ENCODE data around the gene CNTNAP3B. TPM values are rescaled to one million over a fixed set of nuclear protein-coding genes. Genes with fewer than 3 reads are reported as not detected.
"Not testable (repeated sequence)": the region's sequence is repeated elsewhere in the genome, so short reads cannot be mapped to it uniquely, and the experiment has no call there.

CNTNAP3B gene
- total RNA-seq, 1 donor from 2014 or later: 22.8 TPM

DNA sequence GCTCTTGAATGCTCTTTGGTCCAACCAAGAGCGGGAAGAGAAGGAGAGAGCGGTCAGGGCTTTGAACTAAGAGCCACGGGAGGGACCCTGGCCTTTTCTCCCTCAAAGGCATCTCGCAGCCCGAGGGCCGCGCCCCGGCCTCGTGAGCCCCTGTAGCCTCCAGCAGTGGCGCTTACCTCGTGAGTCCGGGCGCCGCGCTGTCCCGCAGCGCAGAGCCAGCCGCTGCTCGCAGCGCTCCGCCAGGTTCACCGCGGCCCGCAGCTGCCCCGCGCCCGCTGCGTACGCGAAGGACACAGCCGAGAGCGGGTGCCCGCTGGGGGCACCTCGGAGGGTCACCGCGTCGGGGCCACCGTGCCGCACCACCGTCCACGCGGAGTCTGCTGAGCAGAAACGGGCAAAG, 176.2 kb downstream of the CNTNAP3B start:
- H3K27ac ChIP-seq; H3K36me3 Mint-ChIP-seq; H3K79me2 ChIP-seq (ENCODE audit: low read depth); DNase-seq (ENCODE audit: low spot score); H3K4me2 ChIP-seq; H2AFZ ChIP-seq (replicated peaks); H3K9me3 Mint-ChIP-seq; H3K27me3 Mint-ChIP-seq (ENCODE audit: insufficient read depth, low read depth); H3K4me1 ChIP-seq; H3K4me1 Mint-ChIP-seq; H3K9me3 ChIP-seq (ENCODE audit: low read depth); H3K4me3 ChIP-seq; H4K20me1 ChIP-seq (ENCODE audit: low read depth); H3K4me3 Mint-ChIP-seq; H3K36me3 ChIP-seq; H3K27ac Mint-ChIP-seq; H3F3A ChIP-seq (ENCODE audit: low read depth); H3K27me3 ChIP-seq; H3K9ac ChIP-seq: not testable (repeated sequence)

- H3K9ac ChIP-seq; H2AFZ ChIP-seq (replicated peaks); H3K27ac Mint-ChIP-seq; H3K4me3 ChIP-seq; H3K27ac ChIP-seq; H3K27me3 ChIP-seq; H3K36me3 ChIP-seq; H3K9me3 ChIP-seq (ENCODE audit: low read depth); H4K20me1 ChIP-seq (ENCODE audit: low read depth); DNase-seq (ENCODE audit: low spot score); H3K4me3 Mint-ChIP-seq; H3K4me1 Mint-ChIP-seq; H3K4me2 ChIP-seq; H3K27me3 Mint-ChIP-seq (ENCODE audit: insufficient read depth, low read depth); H3K79me2 ChIP-seq (ENCODE audit: low read depth); H3K4me1 ChIP-seq; H3F3A ChIP-seq (ENCODE audit: low read depth): not testable (repeated sequence)
- Mint-ChIP-seq H3K9me3 (peaks cover 12% of the 10 kb centered on the region), H3K36me3 (peaks cover 14% of the 10 kb centered on the region)
- TF ChIP-seq CTCF (IDR thresholded peaks at IDR 0.05): peak; percentile 8
Measured at GRCh38 chr9:41941738-41942137, 187.5 kb downstream of the CNTNAP3B start.

GRCh38 chr9:41938143-41938542, 191.1 kb downstream of the CNTNAP3B start:
- not testable (repeated sequence) for H3K27me3 ChIP-seq; H3K9me3 Mint-ChIP-seq; H3K4me1 Mint-ChIP-seq; H4K20me1 ChIP-seq (ENCODE audit: low read depth); H3K4me2 ChIP-seq; H3F3A ChIP-seq (ENCODE audit: low read depth); H3K4me3 Mint-ChIP-seq; H3K36me3 ChIP-seq; H3K27ac ChIP-seq; H2AFZ ChIP-seq (replicated peaks); H3K9me3 ChIP-seq (ENCODE audit: low read depth); H3K27me3 Mint-ChIP-seq (ENCODE audit: insufficient read depth, low read depth); H3K4me3 ChIP-seq; H3K9ac ChIP-seq; H3K27ac Mint-ChIP-seq; H3K4me1 ChIP-seq; H3K79me2 ChIP-seq (ENCODE audit: low read depth); DNase-seq (ENCODE audit: low spot score); H3K36me3 Mint-ChIP-seq

DNA sequence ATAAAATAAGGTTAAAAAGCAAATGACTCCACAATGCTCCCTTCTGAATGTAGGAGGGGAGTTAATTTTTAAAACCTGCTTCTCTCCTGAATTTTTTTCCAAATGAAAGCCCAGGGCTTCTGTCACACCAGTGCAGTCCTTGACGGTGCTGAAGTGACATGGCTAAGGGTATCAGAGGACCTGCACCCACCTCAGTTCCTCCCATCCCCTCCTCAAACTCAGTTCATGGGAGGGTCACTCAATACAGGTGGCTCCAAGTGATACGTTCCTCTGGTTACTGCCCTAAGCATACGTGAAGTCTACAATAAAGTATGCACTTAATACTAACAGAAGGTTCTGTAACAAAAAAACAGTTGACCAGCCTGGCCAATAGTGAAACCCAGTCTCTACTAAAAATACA, 193.5 kb downstream of the CNTNAP3B start:
- not testable (repeated sequence) for H3F3A ChIP-seq (ENCODE audit: low read depth); H4K20me1 ChIP-seq (ENCODE audit: low read depth); H3K27me3 ChIP-seq; H2AFZ ChIP-seq (replicated peaks); H3K9me3 Mint-ChIP-seq; H3K9me3 ChIP-seq (ENCODE audit: low read depth); H3K27ac ChIP-seq; H3K79me2 ChIP-seq (ENCODE audit: low read depth); H3K27me3 Mint-ChIP-seq (ENCODE audit: insufficient read depth, low read depth); H3K27ac Mint-ChIP-seq; H3K4me3 ChIP-seq; H3K4me1 Mint-ChIP-seq; H3K36me3 Mint-ChIP-seq; DNase-seq (ENCODE audit: low spot score); H3K36me3 ChIP-seq; H3K9ac ChIP-seq; H3K4me2 ChIP-seq; H3K4me1 ChIP-seq; H3K4me3 Mint-ChIP-seq

DNA sequence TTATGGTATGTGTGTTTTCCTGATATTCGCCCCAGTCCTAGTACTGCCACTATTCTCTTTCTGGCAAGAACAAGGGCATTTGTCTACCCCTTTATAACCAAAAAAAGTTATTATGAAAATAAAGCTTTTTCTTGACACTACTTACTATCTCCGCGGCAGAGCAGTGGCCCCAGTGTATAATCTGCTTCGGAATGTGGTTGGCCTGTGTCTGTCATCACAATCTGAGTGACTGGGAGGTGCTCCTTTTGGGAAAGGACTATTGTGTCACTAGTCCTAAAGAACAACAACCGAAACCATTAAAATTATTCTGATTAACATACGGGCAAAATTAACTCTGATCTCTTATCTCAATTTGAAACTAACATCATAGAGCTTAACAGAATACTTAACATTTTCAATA, 200.1 kb downstream of the CNTNAP3B start:
- H3K27ac ChIP-seq; H2AFZ ChIP-seq (replicated peaks); H3K4me3 Mint-ChIP-seq; H3K4me1 ChIP-seq; H3K27me3 Mint-ChIP-seq (ENCODE audit: insufficient read depth, low read depth); H3K4me3 ChIP-seq; H3K27me3 ChIP-seq; H3K79me2 ChIP-seq (ENCODE audit: low read depth); H3F3A ChIP-seq (ENCODE audit: low read depth); H3K4me1 Mint-ChIP-seq; H3K9me3 ChIP-seq (ENCODE audit: low read depth); H3K27ac Mint-ChIP-seq; H3K36me3 Mint-ChIP-seq; H3K36me3 ChIP-seq; H4K20me1 ChIP-seq (ENCODE audit: low read depth); H3K9ac ChIP-seq; DNase-seq (ENCODE audit: low spot score); H3K4me2 ChIP-seq; H3K9me3 Mint-ChIP-seq: not testable (repeated sequence)

DNA sequence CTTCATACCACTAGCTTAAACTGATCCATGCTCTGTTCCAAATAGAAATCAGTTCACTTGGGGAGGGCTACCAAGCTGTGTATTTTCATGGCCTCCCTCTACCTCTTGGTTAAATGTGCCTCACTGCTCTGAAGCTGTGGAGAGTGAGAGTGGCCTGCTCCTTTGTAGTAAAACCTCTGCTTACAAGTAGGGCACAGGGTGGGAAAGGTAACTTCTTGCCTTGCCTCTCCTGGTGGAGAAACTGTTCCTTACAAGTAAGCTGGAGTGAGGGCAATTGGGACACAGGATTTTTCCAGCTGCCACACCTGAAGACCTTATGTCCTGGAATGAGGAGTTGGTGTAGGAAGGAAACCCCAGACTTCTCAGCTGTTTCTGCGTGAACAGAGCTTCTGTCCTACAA, 211.9 kb downstream of the CNTNAP3B start:
- H3K79me2 ChIP-seq (ENCODE audit: low read depth); H3K27ac Mint-ChIP-seq; H3K4me1 Mint-ChIP-seq; H3K4me1 ChIP-seq; H2AFZ ChIP-seq (replicated peaks); H3K27me3 Mint-ChIP-seq (ENCODE audit: insufficient read depth, low read depth); H3K9ac ChIP-seq; H3K4me3 ChIP-seq; H3K9me3 Mint-ChIP-seq; H3K27ac ChIP-seq; H3K27me3 ChIP-seq; H3K4me2 ChIP-seq; H4K20me1 ChIP-seq (ENCODE audit: low read depth); DNase-seq (ENCODE audit: low spot score); H3K4me3 Mint-ChIP-seq; H3K9me3 ChIP-seq (ENCODE audit: low read depth); H3K36me3 ChIP-seq; H3K36me3 Mint-ChIP-seq; H3F3A ChIP-seq (ENCODE audit: low read depth): not testable (repeated sequence)

GRCh38 chr9:41905488-41905887, 223.7 kb downstream of the CNTNAP3B start:
- not testable (repeated sequence) for H3K27me3 Mint-ChIP-seq (ENCODE audit: insufficient read depth, low read depth); H3K27ac ChIP-seq; H3K4me1 ChIP-seq; DNase-seq (ENCODE audit: low spot score); H3F3A ChIP-seq (ENCODE audit: low read depth); H3K4me1 Mint-ChIP-seq; H3K4me3 ChIP-seq; H3K9me3 Mint-ChIP-seq; H3K27ac Mint-ChIP-seq; H3K4me2 ChIP-seq; H3K9me3 ChIP-seq (ENCODE audit: low read depth); H3K36me3 ChIP-seq; H3K4me3 Mint-ChIP-seq; H3K79me2 ChIP-seq (ENCODE audit: low read depth); H2AFZ ChIP-seq (replicated peaks); H4K20me1 ChIP-seq (ENCODE audit: low read depth); H3K27me3 ChIP-seq; H3K36me3 Mint-ChIP-seq; H3K9ac ChIP-seq

DNA sequence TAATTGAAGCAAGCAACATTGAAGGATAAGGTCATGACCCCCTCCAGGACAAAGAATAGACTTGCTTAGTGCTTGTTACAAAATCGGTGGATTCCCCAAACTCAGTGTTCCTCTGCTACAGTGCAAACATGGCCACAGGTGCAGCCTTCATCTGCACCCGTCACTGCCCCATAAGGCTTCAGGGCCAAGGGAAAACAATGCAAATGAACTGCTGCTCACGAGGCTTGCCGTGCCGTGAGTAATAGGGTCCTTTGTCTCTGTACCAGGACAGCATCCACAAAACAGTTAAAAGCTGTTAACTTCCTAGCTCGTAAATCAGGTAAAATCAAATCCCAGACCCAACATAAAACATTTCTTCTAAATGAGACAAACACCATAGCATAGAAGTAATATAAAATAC, 226.5 kb downstream of the CNTNAP3B start:
- not testable (repeated sequence) for H3K4me1 Mint-ChIP-seq; DNase-seq (ENCODE audit: low spot score); H3K9ac ChIP-seq; H3K36me3 Mint-ChIP-seq; H2AFZ ChIP-seq (replicated peaks); H3K4me2 ChIP-seq; H3K27me3 Mint-ChIP-seq (ENCODE audit: insufficient read depth, low read depth); H3K27ac ChIP-seq; H3K36me3 ChIP-seq; H3K4me3 ChIP-seq; H4K20me1 ChIP-seq (ENCODE audit: low read depth); H3K9me3 ChIP-seq (ENCODE audit: low read depth); H3K9me3 Mint-ChIP-seq; H3F3A ChIP-seq (ENCODE audit: low read depth); H3K27me3 ChIP-seq; H3K4me3 Mint-ChIP-seq; H3K4me1 ChIP-seq; H3K27ac Mint-ChIP-seq; H3K79me2 ChIP-seq (ENCODE audit: low read depth)
